GM19240 (cell line): ENCODE results near the gene BPIFB2.
A peak's percentile ranks its signal among the peaks of the same experiment; 100 is the strongest.
"Not testable (repeated sequence)": the region's sequence is repeated elsewhere in the genome, so short reads cannot be mapped to it uniquely, and the experiment has no call there.

Experiments
- DNase-seq: peaks from one replicate; pipeline ENCODE4 v3.0.0; 2011; ENCODE audit warnings: low spot score; ENCODE audit not compliant: insufficient read length

Gene BPIFB2

DNA sequence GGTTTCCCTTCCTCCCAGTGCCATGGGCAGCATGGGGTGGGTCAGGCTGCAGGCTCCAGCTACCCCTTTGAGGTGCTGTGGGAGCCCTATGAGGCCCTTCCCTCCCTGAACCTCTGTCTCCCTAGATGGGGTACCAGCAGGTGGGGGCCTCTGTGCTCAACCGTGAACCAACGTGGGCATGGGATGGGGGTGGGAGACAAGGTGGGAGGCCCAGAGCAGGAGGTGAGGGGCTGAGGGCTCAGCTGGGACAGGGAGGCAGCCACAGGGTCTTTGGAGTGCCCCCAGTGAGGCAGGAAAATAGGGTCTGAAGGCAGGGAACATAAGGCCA, 36.6 kb upstream of the BPIFB2 start:
- no peak for DNase-seq

DNA sequence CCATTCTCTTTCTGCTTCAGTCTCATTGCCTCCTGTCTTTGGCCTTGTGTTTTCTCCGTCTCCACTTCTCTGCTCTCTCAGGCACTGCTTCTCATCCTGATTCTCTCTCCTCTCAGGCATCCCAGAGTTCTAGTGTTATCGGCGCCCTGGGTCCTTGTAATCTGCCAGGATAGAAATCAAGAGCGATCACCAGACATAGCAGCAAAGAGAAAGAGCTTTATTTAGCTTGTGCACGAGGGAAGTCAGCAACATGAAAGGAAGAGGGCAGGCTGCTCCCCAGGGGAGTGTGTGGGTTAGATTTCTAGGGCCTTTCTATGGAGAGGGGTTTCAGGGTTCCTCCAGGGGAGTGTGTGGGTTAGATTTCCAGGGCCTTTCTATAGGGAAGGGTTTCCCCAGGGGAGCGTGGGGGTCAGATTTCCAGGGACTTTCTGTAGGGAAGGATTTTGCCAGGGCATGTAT, 35.8 kb upstream of the BPIFB2 start:
- DNase-seq, result no peak

- DNase-seq, result peak; percentile 65
These were observed 35.1 kb upstream of the BPIFB2 start for GRCh38 chr20:32972181-32973076.

- DNase-seq, result no peak
These were observed 34.3 kb upstream of the BPIFB2 start for GRCh38 chr20:32973077-32973717.

DNA sequence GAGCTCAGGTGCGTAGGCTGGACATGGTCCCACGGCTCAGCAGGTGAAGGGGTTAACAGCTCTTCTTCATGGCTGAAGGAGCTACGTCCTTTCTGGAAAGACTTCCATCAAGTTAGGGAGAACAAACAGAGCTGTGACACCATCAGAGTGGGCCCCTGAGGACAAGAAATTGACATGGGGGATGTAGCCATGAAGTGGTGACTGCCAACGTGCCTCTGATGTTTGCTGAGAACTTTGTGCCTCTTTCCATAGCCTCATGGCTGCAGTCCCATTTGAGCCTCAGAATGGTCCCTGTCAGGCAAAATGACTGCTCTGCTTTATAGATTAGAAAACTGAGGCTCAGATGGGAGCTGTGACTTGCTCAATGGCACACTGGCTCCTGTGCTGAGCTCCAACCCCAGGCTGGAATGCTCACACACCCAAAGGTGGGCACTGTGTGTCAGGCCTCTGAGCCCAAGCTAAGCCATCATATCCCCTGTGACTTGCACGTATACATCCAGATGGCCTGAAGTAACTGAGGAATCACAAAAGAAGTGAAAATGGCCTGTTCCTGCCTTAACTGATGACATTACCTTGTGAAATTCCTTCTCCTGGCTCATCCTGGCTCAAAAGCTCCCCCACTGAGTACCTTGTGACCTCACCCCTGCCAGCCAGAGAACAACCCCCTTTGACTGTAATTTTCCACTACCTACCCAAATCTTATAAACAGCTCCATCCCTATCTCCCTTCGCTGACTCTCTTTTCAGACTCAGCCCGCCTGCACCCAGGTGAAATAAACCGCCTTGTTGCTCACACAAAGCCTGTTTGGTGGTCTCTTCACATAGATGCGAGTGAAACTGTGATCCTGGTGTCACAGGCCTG, 33.1 kb upstream of the BPIFB2 start:
- not testable (repeated sequence) for DNase-seq

- not testable (repeated sequence) for DNase-seq
These were observed 32.4 kb upstream of the BPIFB2 start for GRCh38 chr20:32975121-32975520.

DNA sequence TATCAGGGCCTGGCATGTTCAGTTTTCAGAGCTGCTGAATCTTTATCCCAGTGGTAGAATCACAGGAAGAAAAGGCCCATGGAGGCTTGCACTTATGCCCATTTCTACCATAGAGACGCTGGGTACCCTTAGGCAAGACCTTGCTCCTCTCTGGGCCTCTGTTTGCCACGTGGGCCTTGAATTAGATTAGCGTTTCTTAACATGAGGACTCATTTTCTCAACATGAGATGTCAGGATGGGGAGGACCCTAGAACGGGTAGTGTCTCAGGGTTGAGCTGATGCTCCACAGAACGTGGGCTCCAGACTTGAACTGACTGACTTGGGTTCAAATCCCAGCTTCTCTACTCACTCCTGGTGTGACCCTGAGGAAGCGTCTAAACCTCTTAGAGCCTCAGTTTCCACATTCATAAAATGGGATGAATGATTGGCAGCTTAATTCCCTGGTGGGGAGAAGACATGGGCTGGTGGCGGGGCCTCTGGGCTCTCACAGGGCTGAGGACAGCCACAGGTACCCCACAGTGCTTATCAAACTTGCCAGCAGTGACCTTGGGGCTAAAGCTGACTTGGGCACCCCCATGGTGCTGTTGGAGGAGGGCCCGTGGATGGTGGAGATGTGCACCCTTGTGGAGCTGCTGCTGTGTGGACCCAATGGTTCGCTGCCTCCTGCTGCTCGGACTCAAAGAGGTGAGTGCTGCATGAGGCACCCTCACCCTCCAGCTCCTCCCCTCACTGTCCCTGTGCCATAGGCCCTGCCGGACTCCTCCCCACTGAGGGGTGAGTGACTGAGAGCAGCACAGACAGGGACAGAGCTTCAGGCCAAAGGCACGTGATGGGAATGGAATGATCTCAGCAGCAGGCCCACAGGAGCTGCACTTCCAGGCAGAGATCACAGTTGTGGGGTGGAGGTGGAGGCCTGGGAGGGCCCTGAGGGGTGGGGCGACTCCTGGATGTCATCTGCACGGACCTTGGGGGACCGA, 31.5 kb upstream of the BPIFB2 start:
- no peak for DNase-seq

DNA sequence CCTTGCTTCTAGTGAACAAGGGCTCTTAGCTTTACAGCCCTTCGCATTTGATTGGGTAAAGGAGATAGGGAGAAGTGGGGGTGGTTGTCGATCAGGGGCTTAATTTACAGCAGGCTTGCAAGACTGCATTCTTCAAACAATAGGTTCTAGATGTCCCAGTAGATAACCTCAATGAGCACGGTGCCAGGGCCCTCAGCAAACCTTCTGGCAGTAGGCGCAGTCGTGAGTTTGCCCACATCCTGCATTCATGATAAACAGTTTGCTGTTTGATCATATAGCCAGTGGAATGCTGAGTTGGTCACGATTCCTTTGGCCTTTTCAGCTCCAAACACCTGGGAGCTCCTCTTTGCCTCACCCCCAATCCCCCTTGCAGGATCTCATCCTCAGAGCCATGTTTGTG, 30.8 kb upstream of the BPIFB2 start:
- DNase-seq, result no peak

- no peak for DNase-seq
These were observed 30.1 kb upstream of the BPIFB2 start for GRCh38 chr20:32977281-32978008.

- no peak for DNase-seq
These were observed 29.5 kb upstream of the BPIFB2 start for GRCh38 chr20:32978009-32978335.

DNA sequence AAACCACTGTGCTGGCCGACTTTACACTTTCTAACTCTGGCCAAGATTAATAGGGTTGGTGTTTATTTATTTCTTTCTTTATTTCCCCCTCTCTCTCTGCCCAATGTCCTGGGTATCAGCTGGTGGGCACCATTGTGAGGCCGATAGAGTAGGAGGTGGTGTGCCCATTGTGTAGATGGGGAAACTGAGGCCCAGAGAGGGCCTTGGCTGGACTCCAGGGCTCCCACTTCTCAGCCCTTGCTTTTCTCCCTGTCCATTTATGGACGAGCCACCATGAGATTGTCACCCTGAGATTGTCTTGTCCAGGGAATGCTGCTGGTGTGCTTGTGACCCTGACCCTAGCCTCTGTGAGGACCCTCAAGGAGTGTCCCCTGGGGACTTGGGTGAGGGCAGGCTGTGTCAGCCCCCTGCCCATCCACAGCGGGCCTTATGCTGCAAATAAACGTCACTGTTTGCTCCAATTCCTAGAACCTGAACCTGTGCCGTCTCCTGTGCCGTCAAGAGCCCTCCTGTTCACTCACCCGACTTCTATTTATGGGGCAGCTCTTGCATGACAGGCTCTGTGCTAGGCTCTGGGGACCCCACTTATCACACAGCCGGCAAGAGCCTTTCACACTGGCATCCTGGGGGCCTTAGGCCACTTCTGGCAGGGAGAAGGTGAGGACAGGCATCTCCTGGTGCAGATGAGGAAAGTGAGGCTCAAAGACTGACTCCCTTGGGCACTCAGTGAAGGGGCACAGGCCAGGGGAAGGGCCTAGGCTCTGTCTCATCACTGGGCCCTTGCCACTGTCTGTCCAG, 28.1 kb upstream of the BPIFB2 start:
- DNase-seq, result no peak

- DNase-seq, result no peak
These were observed 27.2 kb upstream of the BPIFB2 start for GRCh38 chr20:32980131-32980941.

GRCh38 chr20:32980990-32981389, 26.5 kb upstream of the BPIFB2 start:
- DNase-seq, result no peak

DNA sequence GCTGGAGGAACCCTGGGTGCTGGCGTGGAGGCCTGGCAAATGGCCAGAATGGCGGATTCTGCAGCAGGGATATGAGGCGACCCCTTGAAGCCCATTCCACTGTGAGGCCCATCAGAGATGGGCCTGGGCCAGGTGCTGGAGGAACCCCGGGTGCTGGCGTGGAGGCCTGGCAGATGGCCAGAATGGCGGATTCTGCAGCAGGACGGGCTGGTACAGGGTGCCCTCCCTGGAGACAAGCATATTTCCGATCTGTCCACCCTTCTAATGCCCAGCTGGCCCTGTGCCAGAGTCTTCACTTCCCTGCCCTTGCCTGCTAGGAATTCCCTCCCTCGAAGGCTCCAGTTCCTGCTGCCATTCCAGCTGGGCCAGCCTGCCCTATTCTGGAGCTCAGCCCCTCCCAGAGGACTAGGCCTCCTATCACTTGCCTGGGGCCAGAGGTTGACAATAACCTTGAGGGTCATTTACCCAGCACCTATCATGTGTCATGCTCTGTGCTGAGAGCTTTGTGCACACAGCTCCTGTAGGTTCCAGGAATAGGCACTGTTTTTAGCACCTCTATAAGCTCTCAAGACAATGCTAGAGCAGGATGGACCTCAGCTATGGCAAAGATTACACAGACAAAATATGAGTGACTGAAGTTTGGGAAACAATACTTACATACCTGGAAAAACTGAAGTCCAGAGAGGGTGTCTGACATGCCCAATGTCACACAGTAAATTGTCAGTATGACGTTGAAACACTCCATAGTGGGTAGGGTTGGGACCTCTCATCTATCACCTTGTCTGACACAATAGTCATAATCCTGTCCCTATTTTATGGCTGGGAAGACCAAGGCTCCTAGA, 24.7 kb upstream of the BPIFB2 start:
- no peak for DNase-seq

DNA sequence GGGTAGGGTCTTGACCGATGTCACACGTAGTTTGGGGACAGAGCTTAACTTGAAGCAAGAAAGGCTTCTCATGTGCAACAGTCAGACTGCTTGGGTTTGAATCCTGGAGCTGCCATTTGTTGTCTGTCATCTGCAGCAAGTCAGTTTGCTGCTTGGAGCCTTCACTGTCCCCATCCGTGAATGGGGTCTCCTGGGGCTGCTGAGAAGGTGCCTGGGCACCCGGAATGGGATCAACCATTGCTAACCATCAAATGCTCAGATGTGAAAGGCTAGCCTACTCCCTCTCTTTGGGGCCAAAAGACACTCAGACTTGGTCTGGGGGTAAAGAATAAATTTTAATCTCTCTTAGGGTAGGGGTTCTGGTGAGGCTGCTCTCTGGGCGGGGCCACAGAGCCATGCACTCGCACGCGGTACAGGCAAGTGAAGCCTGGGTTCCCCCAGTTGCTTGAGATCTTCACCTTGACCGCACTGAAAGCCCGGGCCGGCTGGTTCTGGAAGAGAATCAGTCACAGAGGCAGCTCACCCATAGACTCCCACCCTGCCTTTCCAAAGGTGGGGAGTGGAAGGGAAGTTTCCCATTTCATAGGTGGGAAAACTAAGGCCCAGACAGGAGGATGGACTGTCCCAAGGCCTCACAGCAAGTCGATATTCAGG, 23.9 kb upstream of the BPIFB2 start:
- no peak for DNase-seq

DNA sequence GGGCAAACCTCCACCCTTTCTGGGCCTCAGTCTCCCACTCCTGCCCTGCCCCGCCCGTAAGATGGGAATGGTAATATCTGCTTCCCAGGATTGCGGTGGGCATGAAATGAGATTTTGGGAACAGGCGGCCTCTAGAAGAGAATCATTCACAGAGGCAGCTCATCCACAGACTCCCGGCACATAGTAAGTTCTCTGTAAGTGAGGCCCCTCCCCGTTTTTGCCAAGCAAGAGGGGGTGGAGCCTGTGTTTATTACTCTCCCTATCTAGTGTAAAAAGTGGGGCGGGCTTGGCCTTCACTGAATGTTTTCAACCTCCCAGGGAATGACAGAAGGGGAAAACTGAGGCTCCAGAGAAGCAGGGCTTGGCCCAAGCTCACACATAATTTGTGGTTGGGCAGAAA, 23.3 kb upstream of the BPIFB2 start:
- DNase-seq, result no peak
